ENCODE results near the gene LY9.
"Not testable (repeated sequence)": the region's sequence is repeated elsewhere in the genome, so short reads cannot be mapped to it uniquely, and the experiment has no call there.

DNA sequence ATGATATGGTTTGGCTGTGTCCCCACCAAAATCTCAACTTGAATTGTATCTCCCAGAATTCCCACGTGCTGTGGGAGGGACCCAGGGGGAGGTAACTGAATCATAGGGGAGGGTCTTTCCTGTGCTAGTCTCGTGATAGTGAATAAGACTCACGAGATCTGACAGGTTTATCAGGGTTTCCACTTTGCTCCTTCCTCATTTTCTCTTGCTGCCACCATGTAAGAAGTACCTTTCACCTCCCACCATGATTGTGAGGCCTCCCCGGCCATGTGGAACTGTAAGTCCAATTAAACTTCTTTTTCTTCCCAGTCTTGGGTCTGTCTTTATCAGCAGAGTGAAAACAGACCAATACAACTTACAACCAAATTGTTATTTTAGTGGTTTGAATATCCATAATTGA, 71.7 kb downstream of the LY9 start:
- TF ChIP-seq, protein P1, sequence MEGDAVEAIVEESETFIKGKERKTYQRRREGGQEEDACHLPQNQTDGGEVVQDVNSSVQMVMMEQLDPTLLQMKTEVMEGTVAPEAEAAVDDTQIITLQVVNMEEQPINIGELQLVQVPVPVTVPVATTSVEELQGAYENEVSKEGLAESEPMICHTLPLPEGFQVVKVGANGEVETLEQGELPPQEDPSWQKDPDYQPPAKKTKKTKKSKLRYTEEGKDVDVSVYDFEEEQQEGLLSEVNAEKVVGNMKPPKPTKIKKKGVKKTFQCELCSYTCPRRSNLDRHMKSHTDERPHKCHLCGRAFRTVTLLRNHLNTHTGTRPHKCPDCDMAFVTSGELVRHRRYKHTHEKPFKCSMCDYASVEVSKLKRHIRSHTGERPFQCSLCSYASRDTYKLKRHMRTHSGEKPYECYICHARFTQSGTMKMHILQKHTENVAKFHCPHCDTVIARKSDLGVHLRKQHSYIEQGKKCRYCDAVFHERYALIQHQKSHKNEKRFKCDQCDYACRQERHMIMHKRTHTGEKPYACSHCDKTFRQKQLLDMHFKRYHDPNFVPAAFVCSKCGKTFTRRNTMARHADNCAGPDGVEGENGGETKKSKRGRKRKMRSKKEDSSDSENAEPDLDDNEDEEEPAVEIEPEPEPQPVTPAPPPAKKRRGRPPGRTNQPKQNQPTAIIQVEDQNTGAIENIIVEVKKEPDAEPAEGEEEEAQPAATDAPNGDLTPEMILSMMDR (IDR thresholded peaks at IDR 0.05), result not testable (repeated sequence)
- TF ChIP-seq EP300, POLR2A, POLR2AphosphoS5 (IDR thresholded peaks at IDR 0.05): not testable (repeated sequence)

Data from upper lobe of left lung (tissue), 4 donors.